Measurements from ENCODE around the gene POU6F2. TPM values are rescaled to one million over a fixed set of nuclear protein-coding genes. Genes with fewer than 3 reads are reported as not detected.

POU6F2 gene
- total and polyA plus RNA-seq, 2 donors (not counting 1 experiment from before 2014, with no cell fraction given): 0.47 TPM; not detected in 1

- H3K9me3 Mint-ChIP-seq (ENCODE audit: insufficient read depth): no peaks in the 10 kb centered on the region
- POLR2A ChIA-PET: no interaction called here
- CTCF ChIA-PET: no interaction called here
- Histone ChIP-seq H3K27ac (ENCODE audit: low read length in 2 of 2) (no peak overlapping the region), H4K20me1 (ENCODE audit: control insufficient read depth, insufficient read depth, low read length, poor library complexity, severe bottlenecking) (no peaks in the 10 kb centered on the region), H3K4me1 (ENCODE audit: control insufficient read depth in 2 of 2, insufficient read depth in 2 of 2, low read length in 2 of 2) (no peaks in the 10 kb centered on the region), H2AFZ (ENCODE audit: insufficient read depth, low read depth, low read length, poor library complexity, severe bottlenecking) (no peak overlapping the region), H3K9ac (ENCODE audit: low read length) (no peak overlapping the region), H3K27me3 (replicated peaks in 1 of 4; ENCODE audit: control extremely low read depth in 1 of 4, control insufficient read depth in 3 of 4, insufficient read depth in 4 of 4, low read length in 3 of 4) (no peaks in the 10 kb centered on the region), H3K79me2 (ENCODE audit: control insufficient read depth, insufficient read depth, low read length) (no peaks in the 10 kb centered on the region), H3K4me2 (replicated peaks; ENCODE audit: low read depth, low read length, poor library complexity, severe bottlenecking) (no peak overlapping the region), H3K9me3 (ENCODE audit: control extremely low read depth in 1 of 3, control insufficient read depth in 2 of 3, insufficient read depth in 1 of 3, low read length in 2 of 3) (peaks cover 0 to 3% (median 0%) of the 10 kb centered on the region in 3 donors), H3K36me3 (replicated peaks in 1 of 2; ENCODE audit: control extremely low read depth in 1 of 2, control insufficient read depth in 1 of 2, extremely low read depth in 1 of 2, insufficient read depth in 2 of 2, low read length in 1 of 2) (no peaks in the 10 kb centered on the region), H3K4me3 (ENCODE audit: control extremely low read depth in 1 of 5, extremely low read depth in 1 of 5, insufficient read depth in 1 of 5, low read depth in 2 of 5, low read length in 4 of 5) (no peak overlapping the region)
- ATAC-seq (ENCODE audit: low read depth) (no peak), DNase-seq (no peak)
- H3K4me1 Mint-ChIP-seq: no peaks in the 10 kb centered on the region
- no peaks in the 10 kb centered on the region for H3K27me3 Mint-ChIP-seq
- intact Hi-C loops (cut with micrococcal nuclease): no loop called here
- H3K4me3 Mint-ChIP-seq: no peak overlapping the region
- TF ChIP-seq CTCF (IDR thresholded peaks at IDR 0.05) (no peak), EZH2 (IDR thresholded peaks at IDR 0.05; ENCODE audit: borderline replicate concordance, insufficient read depth, low read depth, low read length, poor library complexity, severe bottlenecking) (no peak)
- H3K27ac Mint-ChIP-seq: no peak overlapping the region
Measured at GRCh38 chr7:39295796-39296195, 318.1 kb downstream of the POU6F2 start.

GRCh38 chr7:39299695-39300094 lies 322.0 kb downstream of the POU6F2 start:
- Mint-ChIP-seq H3K4me3 (no peak overlapping the region), H3K9me3 (ENCODE audit: insufficient read depth) (no peaks in the 10 kb centered on the region), H3K4me1 (no peaks in the 10 kb centered on the region), H3K27me3 (peaks cover 13% of the 10 kb centered on the region), H3K27ac (no peak overlapping the region)
- Histone ChIP-seq H3K9me3 (ENCODE audit: control extremely low read depth in 1 of 3, control insufficient read depth in 2 of 3, insufficient read depth in 1 of 3, low read length in 2 of 3) (no peaks in the 10 kb centered on the region), H2AFZ (ENCODE audit: insufficient read depth, low read depth, low read length, poor library complexity, severe bottlenecking) (no peak overlapping the region), H3K27me3 (replicated peaks in 1 of 4; ENCODE audit: control extremely low read depth in 1 of 4, control insufficient read depth in 3 of 4, insufficient read depth in 4 of 4, low read length in 3 of 4) (no peaks in the 10 kb centered on the region), H3K36me3 (replicated peaks in 1 of 2; ENCODE audit: control extremely low read depth in 1 of 2, control insufficient read depth in 1 of 2, extremely low read depth in 1 of 2, insufficient read depth in 2 of 2, low read length in 1 of 2) (no peaks in the 10 kb centered on the region), H3K9ac (ENCODE audit: low read length) (no peak overlapping the region), H4K20me1 (ENCODE audit: control insufficient read depth, insufficient read depth, low read length, poor library complexity, severe bottlenecking) (no peaks in the 10 kb centered on the region), H3K4me3 (ENCODE audit: control extremely low read depth in 1 of 5, extremely low read depth in 1 of 5, insufficient read depth in 1 of 5, low read depth in 2 of 5, low read length in 4 of 5) (no peak overlapping the region), H3K79me2 (ENCODE audit: control insufficient read depth, insufficient read depth, low read length) (no peaks in the 10 kb centered on the region), H3K27ac (ENCODE audit: low read length in 2 of 2) (no peak overlapping the region), H3K4me1 (ENCODE audit: control insufficient read depth in 2 of 2, insufficient read depth in 2 of 2, low read length in 2 of 2) (no peaks in the 10 kb centered on the region), H3K4me2 (replicated peaks; ENCODE audit: low read depth, low read length, poor library complexity, severe bottlenecking) (no peak overlapping the region)
- DNase-seq: no peak
- TF ChIP-seq EZH2 (IDR thresholded peaks at IDR 0.05; ENCODE audit: borderline replicate concordance, insufficient read depth, low read depth, low read length, poor library complexity, severe bottlenecking) (no peak), CTCF (IDR thresholded peaks at IDR 0.05) (no peak)
- 72% methylated on average over 6 of the region's 6 CpGs for WGBS (ENCODE audit: insufficient coverage)
- no peak for ATAC-seq (ENCODE audit: low read depth)
- ChIA-PET POLR2A (no interaction called here), CTCF (no interaction called here)
- intact Hi-C loops (cut with micrococcal nuclease): no loop called here
